Activated T-cell treated with anti-CD3 and anti-CD28 coated beads for 1 hour (primary cell): ENCODE measurements around the gene OAS3.
"Not testable (repeated sequence)": the region's sequence is repeated elsewhere in the genome, so short reads cannot be mapped to it uniquely, and the experiment has no call there.

Experiments
- DNase-seq: peaks from one replicate; pipeline ENCODE4 v3.0.0-alpha.2; 2020; ENCODE audit warnings: low read depth

OAS3 gene

DNA sequence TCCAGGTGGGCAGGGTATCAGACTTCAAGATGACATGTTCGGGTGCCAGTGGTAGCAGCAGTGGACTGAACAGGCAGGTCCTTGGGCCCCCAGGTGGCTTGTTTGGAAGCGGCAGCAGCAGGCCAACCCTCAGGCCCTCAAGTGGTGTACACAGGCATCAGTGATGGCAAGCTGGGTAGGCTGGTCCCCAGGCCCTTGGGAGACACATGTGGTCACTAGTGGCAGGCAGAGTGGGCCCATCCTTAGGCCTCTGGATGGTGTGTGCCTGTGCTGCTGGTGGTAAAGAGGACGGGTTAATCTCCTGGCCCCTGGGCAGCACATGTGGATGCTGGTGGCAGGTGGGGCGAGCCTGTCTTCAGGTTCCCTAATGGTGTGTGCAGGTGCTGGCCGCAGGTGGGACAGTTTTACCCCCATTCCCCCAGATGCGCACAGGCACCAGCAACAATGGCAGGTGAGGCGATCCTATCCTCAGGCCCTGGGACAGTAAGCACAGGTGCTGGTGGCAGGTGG is 48.1 kb downstream of the OAS3 start:
- DNase-seq: no peak

DNA sequence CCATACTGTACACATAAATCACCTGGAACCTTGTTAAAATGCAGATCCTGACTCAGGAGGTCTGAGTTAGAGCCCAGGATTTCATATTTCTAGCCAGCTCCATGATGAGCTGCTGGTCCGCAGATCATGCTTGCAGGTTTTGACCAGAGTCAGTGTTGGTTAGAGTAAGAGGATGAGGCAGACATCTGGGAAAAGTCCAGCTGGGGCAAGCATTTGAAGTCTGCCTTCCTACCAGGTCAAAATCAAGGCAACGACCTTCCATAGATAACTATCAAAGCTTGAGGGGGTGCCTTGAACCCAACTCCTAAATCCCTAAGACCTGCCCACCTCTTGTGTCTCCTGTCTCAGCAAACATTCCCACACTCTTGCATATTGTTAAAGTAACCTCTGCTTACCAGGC is 49.3 kb downstream of the OAS3 start:
- DNase-seq: no peak

- no peak for DNase-seq
Observed at GRCh38 chr12:112988224-112988623, 50.0 kb downstream of the OAS3 start.

DNA sequence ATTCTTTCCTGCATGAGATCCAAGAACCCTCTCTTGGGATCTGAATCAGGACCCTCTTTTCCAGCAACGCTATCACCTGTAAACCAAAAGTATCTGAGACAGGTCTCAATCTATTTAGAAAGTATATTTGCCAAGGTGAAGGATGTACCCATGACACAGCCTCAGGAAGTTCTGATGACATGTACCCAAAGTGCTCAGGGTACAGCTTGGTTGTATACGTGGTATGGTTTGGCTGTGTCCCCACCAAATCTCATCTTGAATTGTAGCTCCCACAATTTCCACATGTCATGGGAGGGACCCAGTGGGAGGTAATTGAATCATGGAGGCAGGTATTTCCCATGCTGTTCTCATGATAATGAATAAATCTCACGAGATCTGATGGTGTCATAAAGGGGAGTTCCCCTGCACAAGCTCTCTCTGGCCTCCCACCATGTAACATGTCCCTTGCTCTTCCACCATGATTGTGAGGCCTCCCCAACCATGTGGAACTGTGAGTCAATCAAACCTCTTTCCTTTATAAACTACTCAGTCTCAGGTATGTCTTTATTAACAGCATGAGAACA is 50.6 kb downstream of the OAS3 start:
- DNase-seq: not testable (repeated sequence)

GRCh38 chr12:112989806-112990205 is 51.5 kb downstream of the OAS3 start:
- DNase-seq: no peak

DNA sequence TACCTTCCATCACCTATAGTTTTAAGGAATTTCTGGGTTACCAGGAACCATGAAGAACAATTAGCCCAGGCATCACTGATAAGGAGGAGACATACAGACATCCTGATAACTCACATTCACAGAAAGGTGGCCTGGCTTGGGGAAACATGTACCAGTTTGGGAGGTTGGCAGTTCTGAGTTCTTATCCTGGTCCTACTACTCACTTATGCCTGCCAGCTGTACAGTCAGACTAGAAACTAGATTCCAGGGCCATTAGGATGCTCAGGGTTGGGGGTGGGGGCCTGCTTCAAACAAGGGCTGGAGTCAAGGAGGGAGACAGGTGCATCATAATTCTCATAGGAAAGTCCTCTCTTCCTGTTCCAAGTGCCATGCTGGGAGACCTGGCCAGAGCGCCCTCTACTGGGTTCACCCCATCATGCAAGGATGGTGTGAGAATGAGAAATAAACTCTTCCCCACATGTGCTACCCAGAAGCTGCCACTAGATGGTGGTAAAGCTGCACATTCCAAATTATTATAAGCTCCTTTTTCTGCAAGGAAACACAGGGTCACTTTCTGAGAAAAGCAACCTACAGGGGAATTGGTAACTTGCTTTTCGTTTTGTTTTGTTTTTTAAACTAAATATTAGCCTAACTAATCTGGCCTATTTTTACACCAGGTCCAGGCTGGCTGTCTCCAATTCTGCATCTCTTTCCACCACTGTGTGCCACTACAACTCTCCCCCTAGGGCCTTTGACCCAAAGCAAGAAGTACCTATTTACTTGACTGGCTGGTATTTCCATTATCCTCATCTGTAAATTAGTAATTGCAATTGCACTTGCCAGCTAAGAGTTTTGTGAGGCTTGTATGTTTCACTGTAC is 54.5 kb downstream of the OAS3 start:
- peak; percentile 36 for DNase-seq

GRCh38 chr12:112995008-112995407 is 56.7 kb downstream of the OAS3 start:
- DNase-seq: no peak

DNA sequence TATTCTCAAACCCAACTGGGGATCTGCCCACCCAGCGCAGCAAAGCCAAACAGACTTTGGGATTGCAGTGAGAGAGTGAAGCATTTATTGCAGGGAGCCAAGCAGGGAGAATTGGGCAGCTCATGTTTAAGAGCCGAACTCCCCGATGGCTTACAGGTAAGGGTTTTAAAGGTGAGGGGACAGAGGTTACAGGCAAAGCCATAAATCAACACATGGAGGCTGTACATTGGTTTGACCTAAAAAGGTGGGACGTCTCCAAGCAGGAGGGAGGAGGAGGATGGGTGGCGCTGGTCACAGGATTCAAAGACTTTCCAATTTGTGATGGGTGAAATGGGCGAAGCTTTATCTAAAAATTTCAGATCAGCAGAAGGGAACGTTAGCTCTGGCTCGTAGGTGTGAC is 58.2 kb downstream of the OAS3 start:
- DNase-seq: no peak

DNA sequence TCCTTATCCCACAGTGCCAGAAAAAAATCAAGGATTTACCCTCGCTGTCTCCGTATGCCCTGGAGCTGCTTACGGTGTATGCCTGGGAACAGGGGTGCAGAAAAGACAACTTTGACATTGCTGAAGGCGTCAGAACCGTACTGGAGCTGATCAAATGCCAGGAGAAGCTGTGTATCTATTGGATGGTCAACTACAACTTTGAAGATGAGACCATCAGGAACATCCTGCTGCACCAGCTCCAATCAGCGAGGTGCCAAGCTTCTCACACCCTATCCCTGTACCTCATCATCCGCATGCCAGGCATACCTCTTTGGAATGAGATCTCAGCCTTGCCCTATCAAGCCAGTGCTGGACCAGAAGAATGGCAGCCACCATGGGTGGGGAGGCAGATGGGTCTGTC is 59.2 kb downstream of the OAS3 start:
- no peak for DNase-seq

DNA sequence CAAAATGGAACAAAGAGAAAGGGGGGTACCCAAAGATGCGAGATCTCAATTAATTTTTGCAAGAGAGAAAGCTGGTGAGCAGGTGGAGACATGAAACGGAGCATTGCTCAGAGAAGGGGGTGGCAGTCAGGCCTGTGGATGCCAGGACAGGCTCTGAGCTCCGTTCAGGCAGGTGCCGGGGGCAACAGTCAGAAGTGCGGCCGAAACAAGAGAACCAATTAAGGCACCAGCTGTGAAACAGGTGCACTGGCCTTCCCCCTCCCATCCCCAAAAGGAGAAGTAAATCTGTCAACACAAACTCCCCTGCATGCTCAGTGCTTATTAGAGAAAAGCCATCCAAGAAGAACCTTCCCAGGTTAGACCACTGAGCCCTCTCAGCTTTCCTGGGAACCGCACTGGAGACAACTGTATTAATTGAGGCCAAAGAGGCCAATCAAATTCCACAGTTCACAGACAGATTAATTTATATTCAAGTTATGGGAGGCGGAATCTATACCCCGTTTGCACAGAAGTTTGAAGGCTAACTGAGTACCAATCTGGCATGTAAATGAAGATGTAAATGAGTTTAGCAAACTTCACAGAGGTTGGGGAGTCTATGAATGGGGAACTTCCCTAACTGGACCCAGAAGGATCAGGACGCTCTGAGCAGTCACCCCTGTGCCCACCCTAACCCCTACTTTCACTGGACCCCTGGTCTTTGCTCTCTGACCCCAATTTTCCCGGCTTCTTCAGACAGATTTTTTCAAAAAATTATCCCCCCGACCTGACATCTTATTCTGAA is 60.9 kb downstream of the OAS3 start:
- no peak for DNase-seq

DNA sequence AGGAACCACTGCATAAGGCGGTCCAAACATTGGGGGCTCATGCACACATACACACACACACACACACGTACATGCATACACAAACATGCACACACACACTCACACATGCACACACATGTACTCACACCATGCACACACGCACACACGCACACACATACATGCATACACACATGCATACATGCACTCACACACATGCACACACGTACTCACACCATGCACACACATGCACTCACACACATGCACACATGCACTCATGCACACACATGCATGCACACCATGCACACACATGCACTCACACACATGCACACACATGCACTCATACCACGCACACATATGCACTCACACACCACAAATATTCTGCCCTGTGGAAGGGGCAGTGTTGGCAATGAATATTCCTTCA is 62.2 kb downstream of the OAS3 start:
- DNase-seq: no peak

- DNase-seq: no peak
Observed at GRCh38 chr12:113002155-113002554, 63.9 kb downstream of the OAS3 start.

- DNase-seq: no peak
Observed at GRCh38 chr12:113002676-113003075, 64.4 kb downstream of the OAS3 start.

GRCh38 chr12:113003636-113004035 is 65.4 kb downstream of the OAS3 start:
- no peak for DNase-seq

DNA sequence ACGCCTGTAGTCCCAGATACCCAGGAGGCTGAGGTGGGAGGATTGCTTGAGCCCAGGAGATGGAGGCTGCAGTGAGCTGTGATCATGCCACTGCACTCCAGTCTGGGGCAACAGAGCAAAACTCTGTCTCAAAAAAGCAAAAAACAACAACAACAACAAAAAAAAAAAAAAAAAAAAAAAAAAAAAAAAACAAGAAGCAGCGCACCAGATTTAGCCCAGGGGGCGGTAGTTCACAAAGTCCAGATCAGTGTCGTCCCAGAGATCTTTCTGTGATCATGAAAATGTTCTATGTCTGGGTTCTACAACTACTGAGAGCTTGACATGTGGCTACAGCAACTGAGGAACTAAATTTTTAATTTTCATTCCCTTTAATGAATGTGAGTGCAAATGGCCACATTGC is 67.5 kb downstream of the OAS3 start:
- no peak for DNase-seq

DNA sequence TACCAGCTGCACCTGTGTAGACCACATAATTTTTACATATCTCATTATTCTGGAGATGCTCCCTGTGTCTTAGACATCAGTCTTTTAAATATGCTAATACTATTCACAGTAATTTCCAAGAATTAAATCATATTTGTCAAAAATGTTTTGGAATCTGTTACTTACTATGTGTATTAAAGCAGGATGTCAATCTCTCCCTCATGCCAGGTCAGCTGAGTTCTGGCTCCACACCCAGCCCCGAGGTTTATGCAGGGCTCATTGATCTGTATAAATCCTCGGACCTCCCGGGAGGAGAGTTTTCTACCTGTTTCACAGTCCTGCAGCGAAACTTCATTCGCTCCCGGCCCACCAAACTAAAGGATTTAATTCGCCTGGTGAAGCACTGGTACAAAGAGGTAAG is 67.9 kb downstream of the OAS3 start:
- no peak for DNase-seq

- no peak for DNase-seq
Observed at GRCh38 chr12:113006641-113007040, 68.4 kb downstream of the OAS3 start.

GRCh38 chr12:113007166-113007565 is 68.9 kb downstream of the OAS3 start:
- DNase-seq: no peak

GRCh38 chr12:113010701-113011100 is 72.4 kb downstream of the OAS3 start:
- DNase-seq: no peak

DNA sequence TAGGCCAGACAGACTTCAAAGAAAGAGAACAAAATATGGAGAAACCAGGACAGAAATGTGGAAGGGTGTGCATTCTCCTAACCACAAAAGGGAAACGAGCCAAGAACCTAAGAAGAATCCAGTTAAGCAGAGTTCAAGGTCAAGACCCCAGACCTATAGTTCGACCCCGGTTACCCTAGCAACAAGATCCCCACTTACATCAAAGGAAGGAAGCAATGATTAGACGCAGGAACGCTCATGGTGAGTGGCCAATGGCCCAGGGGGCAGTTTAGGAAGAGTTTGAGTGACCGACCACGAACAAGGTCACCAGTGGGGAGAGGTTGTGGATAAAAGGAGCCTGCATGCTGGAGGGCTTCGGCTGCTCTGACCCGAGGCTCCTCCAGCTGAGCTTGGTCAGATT is 76.3 kb downstream of the OAS3 start:
- DNase-seq: no peak

- DNase-seq: no peak
Observed at GRCh38 chr12:113016796-113017195, 78.5 kb downstream of the OAS3 start.

DNA sequence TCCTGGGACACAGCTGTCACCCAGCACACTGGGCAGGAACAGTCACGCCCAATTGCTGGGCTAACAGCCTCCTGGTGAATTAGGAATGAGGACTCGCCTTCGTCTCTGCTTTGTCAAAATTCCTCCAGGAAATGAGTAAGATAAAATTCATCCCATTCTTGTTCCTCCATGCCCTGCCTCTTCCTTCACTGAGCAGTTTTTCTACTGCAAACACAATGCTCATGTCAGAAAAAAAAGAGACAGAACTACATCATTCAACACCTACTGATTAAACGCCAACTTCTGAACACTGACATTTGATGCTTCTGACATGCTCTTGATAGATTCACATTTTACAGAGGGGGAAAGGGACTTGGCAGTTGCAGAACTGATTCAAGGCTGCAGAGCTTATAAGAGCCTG is 80.8 kb downstream of the OAS3 start:
- no peak for DNase-seq

GRCh38 chr12:113021500-113021899 is 83.2 kb downstream of the OAS3 start:
- DNase-seq: no peak
